NT2/D1 (cell line): ENCODE results near the gene CORO7.

ENCODE experiments used
- DNase-seq: peaks from one replicate; pipeline ENCODE4 v3.0.0-alpha.2; 2011; ENCODE audit warnings: low read depth, low spot score
- H3K27me3 ChIP-seq: 2 replicates; pipeline ENCODE4 v1.6.0; 2011; ENCODE audit warnings: mild to moderate bottlenecking; ENCODE audit not compliant: insufficient read length, insufficient read depth
- H3K36me3 ChIP-seq: 2 replicates; pipeline ENCODE4 v1.6.1; 2011; ENCODE audit warnings: mild to moderate bottlenecking, low read length, mixed read lengths; ENCODE audit not compliant: insufficient read depth, insufficient read length
- H3K4me1 ChIP-seq: 2 replicates; pipeline ENCODE4 v1.5.1; 2011; ENCODE audit not compliant: insufficient read depth, insufficient read length
- H3K4me3 ChIP-seq: 2 replicates; pipeline ENCODE4 v1.5.1; 2011; ENCODE audit warnings: low read depth; ENCODE audit not compliant: insufficient read length
- H3K9ac ChIP-seq: 2 replicates; pipeline ENCODE4 v1.6.0; 2011; ENCODE audit warnings: low read depth; ENCODE audit not compliant: insufficient read length
- H3K9me3 ChIP-seq: 2 replicates; pipeline ENCODE4 v1.5.1; 2011; ENCODE audit warnings: mild to moderate bottlenecking, low read length; ENCODE audit not compliant: insufficient read depth
- SUZ12 ChIP-seq: IDR thresholded peaks from 2 replicates; pipeline ENCODE4 v1.6.1; 2011; ENCODE audit not compliant: insufficient read length, insufficient read depth; ENCODE audit errors: extremely low read depth
- YY1 ChIP-seq: IDR thresholded peaks from 2 replicates; pipeline ENCODE4 v1.6.1; 2011; ENCODE audit not compliant: insufficient read length, insufficient read depth
- ZNF274 ChIP-seq: IDR thresholded peaks from 2 replicates; pipeline ENCODE4 v1.6.1; 2011; ENCODE audit warnings: mild to moderate bottlenecking, low read depth, low read length

CORO7 gene

GRCh38 chr16:4381072-4381934, 35.1 kb downstream of the CORO7 start:
- no peak overlapping the region for H3K9ac ChIP-seq
- peaks cover 61% of the 10 kb centered on the region for H3K36me3 ChIP-seq
- H3K4me1 ChIP-seq, result peaks cover 47% of the 10 kb centered on the region
- no peak overlapping the region for H3K4me3 ChIP-seq
- DNase-seq, result no peak
- TF ChIP-seq SUZ12 (no peak), ZNF274 (no peak), YY1 (no peak)
- H3K27me3 ChIP-seq, result no peaks in the 10 kb centered on the region
- H3K9me3 ChIP-seq, result no peaks in the 10 kb centered on the region

DNA sequence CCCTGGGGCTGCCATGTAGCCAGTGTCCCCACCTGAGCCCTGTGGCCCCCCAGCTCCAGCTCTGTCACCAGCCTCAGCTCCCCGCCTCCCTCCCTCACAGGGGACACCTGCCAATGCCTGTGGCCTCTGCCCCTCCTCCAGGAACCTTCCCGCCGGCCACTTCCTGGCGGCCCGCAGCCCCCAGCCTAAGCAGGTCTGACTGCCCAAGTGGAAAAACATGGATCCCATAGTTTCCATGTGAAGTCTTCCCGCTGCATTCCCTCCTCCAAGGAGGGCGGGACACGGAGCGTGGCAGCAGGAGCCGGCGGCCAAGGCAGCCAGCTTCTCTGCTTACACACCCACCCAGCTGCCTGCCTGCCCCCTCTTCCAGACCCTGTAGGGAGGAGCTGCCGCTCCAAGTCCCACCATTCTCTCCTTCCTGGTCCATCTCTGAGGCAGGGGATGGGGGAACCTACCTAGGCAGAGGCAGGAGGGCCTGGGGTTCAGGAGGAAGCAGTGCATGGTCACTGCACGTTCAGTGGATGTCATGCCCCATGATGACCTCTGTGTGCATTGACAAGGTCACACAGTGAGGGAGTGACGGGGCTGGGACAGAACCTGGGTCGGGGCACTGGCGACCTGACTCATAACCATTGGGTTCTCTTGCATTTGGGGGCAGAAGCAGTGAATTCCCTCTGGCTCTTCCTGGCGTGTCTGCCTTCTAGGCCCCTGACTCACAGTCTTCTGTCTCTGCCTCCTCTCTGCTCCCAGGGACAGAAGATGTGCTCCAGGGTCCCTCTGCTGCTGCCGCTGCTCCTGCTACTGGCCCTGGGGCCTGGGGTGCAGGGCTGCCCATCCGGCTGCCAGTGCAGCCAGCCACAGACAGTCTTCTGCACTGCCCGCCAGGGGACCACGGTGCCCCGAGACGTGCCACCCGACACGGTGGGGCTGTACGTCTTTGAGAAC, 36.0 kb downstream of the CORO7 start:
- no peak for TF ChIP-seq SUZ12
- TF ChIP-seq YY1, result no peak
- H3K9ac ChIP-seq, result no peak overlapping the region

DNA sequence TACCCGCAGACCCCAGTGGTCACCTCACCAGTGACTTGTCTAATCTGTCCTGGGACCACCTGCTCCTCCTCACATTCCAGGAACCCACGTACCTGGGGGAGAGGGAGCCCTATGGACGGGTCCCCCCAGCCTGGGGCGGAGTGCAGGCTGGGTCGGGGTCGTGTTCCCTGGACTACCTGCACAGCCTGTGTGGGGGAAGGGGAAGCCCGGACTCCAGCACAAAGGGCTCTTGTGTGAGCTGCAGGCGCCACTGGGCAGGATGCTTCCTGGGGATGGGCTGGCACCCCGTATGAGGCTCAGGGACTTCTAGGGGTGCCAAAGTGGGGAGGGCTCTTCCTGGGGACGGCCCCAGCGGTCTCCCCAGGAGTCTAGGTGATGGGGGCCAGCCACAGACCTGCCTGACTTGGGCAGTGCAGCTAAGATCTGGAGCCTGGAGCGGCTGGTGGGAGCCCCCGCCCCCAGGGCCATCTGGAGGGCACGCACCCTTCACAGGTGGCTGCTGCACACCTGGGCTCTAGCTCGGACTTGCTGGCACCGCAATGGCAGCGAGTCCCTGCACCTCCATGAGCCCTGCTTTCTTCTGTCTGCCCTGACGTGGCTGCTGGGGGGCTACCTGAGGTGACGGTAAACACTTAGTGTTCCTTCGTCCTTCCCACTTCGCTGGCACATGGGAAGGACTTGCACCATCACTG, 37.3 kb downstream of the CORO7 start:
- peaks cover 61% of the 10 kb centered on the region for H3K36me3 ChIP-seq
- no peak for DNase-seq
- H3K9ac ChIP-seq, result peak overlapping the region; percentile 57
- peaks cover 57% of the 10 kb centered on the region for H3K4me1 ChIP-seq
- H3K9me3 ChIP-seq, result no peaks in the 10 kb centered on the region
- no peak for TF ChIP-seq SUZ12
- TF ChIP-seq ZNF274, result no peak
- TF ChIP-seq YY1, result no peak
- no peaks in the 10 kb centered on the region for H3K27me3 ChIP-seq
- no peak overlapping the region for H3K4me3 ChIP-seq

More for the DNA sequence above, 36.0 kb downstream of the CORO7 start:
- Histone ChIP-seq H3K4me1 (peaks cover 52% of the 10 kb centered on the region), H3K36me3 (peaks cover 66% of the 10 kb centered on the region), H3K4me3 (no peak overlapping the region), H3K9me3 (no peaks in the 10 kb centered on the region), H3K27me3 (no peaks in the 10 kb centered on the region)
- no peak for DNase-seq

DNA sequence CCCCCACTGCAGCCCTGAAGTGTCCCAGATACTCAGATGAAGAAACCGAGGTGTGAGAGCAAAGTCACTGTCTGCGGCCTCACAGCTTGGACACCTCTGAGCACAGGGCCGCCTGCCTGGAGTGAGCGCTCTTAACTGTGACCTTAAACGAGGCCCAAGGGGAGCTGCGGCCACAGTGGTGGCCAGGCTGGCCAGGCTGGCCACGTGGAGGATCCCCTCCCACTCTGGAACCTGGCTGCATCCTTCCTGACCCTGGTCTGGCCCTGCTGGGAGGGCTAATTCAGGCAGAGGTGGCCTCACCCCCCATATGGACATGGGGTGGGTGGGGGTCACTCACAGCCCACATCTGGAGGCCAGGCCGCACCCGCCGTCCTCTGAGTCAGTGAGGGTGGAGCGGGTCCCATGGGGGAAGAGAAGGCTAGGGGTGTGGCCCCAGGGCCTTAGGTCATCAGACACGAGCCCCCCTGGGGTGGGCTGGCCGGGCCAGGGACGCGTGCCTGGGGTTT, 38.2 kb downstream of the CORO7 start:
- no peak overlapping the region for H3K4me3 ChIP-seq

GRCh38 chr16:4377573-4378154, 38.7 kb downstream of the CORO7 start:
- no peaks in the 10 kb centered on the region for H3K27me3 ChIP-seq
- H3K9me3 ChIP-seq, result no peaks in the 10 kb centered on the region
- no peak for DNase-seq
- H3K4me3 ChIP-seq, result no peak overlapping the region
- H3K36me3 ChIP-seq, result peaks cover 48% of the 10 kb centered on the region
- TF ChIP-seq ZNF274 (no peak), SUZ12 (no peak), YY1 (no peak)
- peaks cover 60% of the 10 kb centered on the region for H3K4me1 ChIP-seq
- peak overlapping the region; percentile 57 for H3K9ac ChIP-seq

More for the DNA sequence above, 38.2 kb downstream of the CORO7 start:
- TF ChIP-seq SUZ12, result no peak
- no peak for TF ChIP-seq YY1
- TF ChIP-seq ZNF274, result no peak
- Histone ChIP-seq H3K27me3 (no peaks in the 10 kb centered on the region), H3K9me3 (no peaks in the 10 kb centered on the region), H3K9ac (peak overlapping the region; percentile 57), H3K4me1 (peaks cover 58% of the 10 kb centered on the region), H3K36me3 (peaks cover 53% of the 10 kb centered on the region)
- no peak for DNase-seq

DNA sequence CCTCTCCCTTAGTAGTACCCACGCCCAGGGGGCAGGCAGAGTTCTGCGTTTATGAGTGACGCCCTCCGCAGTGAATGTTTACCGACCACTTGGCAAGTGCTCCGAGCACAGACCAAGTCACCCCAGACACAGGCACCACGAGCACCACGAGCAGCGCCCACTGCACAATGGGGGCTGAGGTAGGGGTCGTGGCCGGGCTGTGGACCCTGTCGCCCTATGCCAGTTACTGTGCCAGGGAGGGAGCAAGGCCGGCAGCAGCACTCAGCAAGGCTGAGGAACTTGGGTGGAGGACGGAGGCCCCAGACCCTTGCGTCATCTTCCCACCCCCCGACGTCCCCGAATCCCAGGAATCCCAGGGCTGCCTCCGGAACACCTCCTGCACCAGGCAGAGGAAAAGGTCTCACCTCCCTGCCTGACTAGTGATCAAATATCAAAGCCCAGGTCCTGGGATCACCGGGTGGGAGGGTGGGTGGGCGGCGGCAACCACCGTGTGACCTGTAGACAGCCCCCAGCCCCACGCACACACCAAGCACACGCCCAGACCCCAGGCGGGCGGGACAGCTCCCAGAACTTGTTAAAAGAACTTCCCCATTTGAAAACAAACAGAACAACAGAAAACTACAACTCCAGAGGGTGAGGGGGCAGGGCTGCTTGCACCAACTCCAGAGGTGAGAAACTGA, 39.4 kb downstream of the CORO7 start:
- peaks cover 41% of the 10 kb centered on the region for H3K36me3 ChIP-seq
- H3K9me3 ChIP-seq, result no peaks in the 10 kb centered on the region
- DNase-seq, result no peak
- H3K4me1 ChIP-seq, result peaks cover 63% of the 10 kb centered on the region
- H3K4me3 ChIP-seq, result no peak overlapping the region
- H3K9ac ChIP-seq, result peak overlapping the region; percentile 72
- H3K27me3 ChIP-seq, result no peaks in the 10 kb centered on the region
- no peak for TF ChIP-seq YY1
- TF ChIP-seq ZNF274, result no peak
- no peak for TF ChIP-seq SUZ12
